K562 (cell line): ENCODE measurements around the gene NRXN2. TPM values are rescaled to one million over a fixed set of nuclear protein-coding genes. Genes with fewer than 3 reads are reported as not detected.

Experiments used
- BACH1 ChIP-seq: fragments of 200-800 bp; sonication (Bioruptor generic); IDR thresholded peaks from 2 replicates; pipeline ENCODE4 v1.6.1; 2016; ENCODE audit warnings: missing genetic modification characterization, missing compliant biosample characterization
- DIDO1 ChIP-seq: fragments of 450-650 bp; IDR thresholded peaks from 2 replicates; pipeline ENCODE4 v1.6.1; 2016; ENCODE audit warnings: low read depth, missing biosample characterization, missing genetic modification characterization
- GTF2B ChIP-seq: IDR thresholded peaks from 2 replicates; pipeline ENCODE4 v1.6.1; 2011; ENCODE audit not compliant: insufficient read length; ENCODE audit errors: extremely low read depth
- HBP1 ChIP-seq: fragments of 450-650 bp; formaldehyde crosslinking; IDR thresholded peaks from 2 replicates; pipeline ENCODE4 v1.4.0; 2022; ENCODE audit warnings: missing genetic modification characterization
- HLTF ChIP-seq: fragments of 450-650 bp; IDR thresholded peaks from 2 replicates; pipeline ENCODE4 v1.6.1; 2016
- KLF13 ChIP-seq: fragments of 450-650 bp; IDR thresholded peaks from 2 replicates; pipeline ENCODE4 v1.6.1; 2016; ENCODE audit warnings: missing genetic modification characterization, low read depth, mild to moderate bottlenecking, missing compliant biosample characterization, moderate library complexity, borderline replicate concordance
- MAZ ChIP-seq, 2 experiments: fragments of 450-650 bp in 1 of 2; sonication (generic) in 1 of 2; formaldehyde crosslinking; IDR thresholded peaks in 1 of 2; conservative IDR thresholded peaks in 1 of 2; 2 replicates each; pipeline versions ENCODE4 v1.4.0 to v1.5.0; 2020; ENCODE audit warnings: mild to moderate bottlenecking in 1 of 2, missing genetic modification reagents in 1 of 2
- SAFB2 ChIP-seq: fragments of 200-400 bp; formaldehyde crosslinking; IDR thresholded peaks from 2 replicates; pipeline ENCODE4 v1.6.1; 2018; ENCODE audit warnings: borderline replicate concordance, low read length, low read depth, moderate library complexity; ENCODE audit not compliant: severe bottlenecking
- SMAD4 ChIP-seq: fragments of 250-450 bp; sonication (Bioruptor Pico); conservative IDR thresholded peaks from 2 replicates; pipeline ENCODE4 v1.8.0; 2021; ENCODE audit warnings: inconsistent platforms, mild to moderate bottlenecking, moderate library complexity
- SMARCA4 ChIP-seq: fragments of 450-650 bp; IDR thresholded peaks from 2 replicates; pipeline ENCODE4 v1.6.1; 2016
- SMARCA5 ChIP-seq: fragments of 450-650 bp; IDR thresholded peaks from 2 replicates; pipeline ENCODE4 v1.6.1; 2016
- TCF7 ChIP-seq: sonication (generic); IDR thresholded peaks from 2 replicates; pipeline ENCODE4 v1.6.1; 2016; ENCODE audit warnings: antibody characterized with exemption, borderline replicate concordance
- THAP7 ChIP-seq: fragments of 250-450 bp; sonication (Bioruptor Pico); IDR thresholded peaks from 2 replicates; pipeline ENCODE4 v1.5.0; 2021
- ZBTB1 ChIP-seq: sonication (generic); formaldehyde crosslinking; IDR thresholded peaks from 2 replicates; pipeline ENCODE4 v1.8.1; 2023; ENCODE audit warnings: missing genetic modification reagents, low read depth, mild to moderate bottlenecking, borderline replicate concordance
- ZBTB49 ChIP-seq: sonication (generic); formaldehyde crosslinking; IDR thresholded peaks from 2 replicates; pipeline ENCODE4 v1.8.0; 2022; ENCODE audit warnings: missing genetic modification reagents, mild to moderate bottlenecking, borderline replicate concordance
- ZNF232 ChIP-seq: sonication (generic); formaldehyde crosslinking; IDR thresholded peaks from 2 replicates; pipeline ENCODE4 v1.8.0; 2022; ENCODE audit warnings: mild to moderate bottlenecking, missing genetic modification reagents
- ZNF551 ChIP-seq: fragments of 250-450 bp; sonication (Bioruptor Pico); IDR thresholded peaks from 2 replicates; pipeline ENCODE4 v1.5.0; 2021; ENCODE audit warnings: mild to moderate bottlenecking, moderate library complexity
- ZNF57 ChIP-seq: fragments of 450-650 bp; formaldehyde crosslinking; IDR thresholded peaks from 2 replicates; pipeline ENCODE4 v1.4.0; 2020; ENCODE audit warnings: mild to moderate bottlenecking, moderate library complexity
- polyA plus RNA-seq, 8 experiments: library from polyadenylated mRNA; depleted of rRNA in 4 of 8; stranded (reverse) in 5 of 8; unstranded in 3 of 8; fragments of >200 nt; fragmentation: Nextera tagmentation in 2 of 8; fragmentation: Illumina TruSeq in 1 of 8; extraction: Ambion mirVana in 2 of 8; extraction: Trizol in 1 of 8; gene quantifications; 2 replicates each; pipeline versions ENCODE4 v1.2.1 to v1.2.3, GENCODE V29; 2011 to 2014; ENCODE audit warnings: inconsistent platforms in 1 of 8, missing spikeins in 1 of 8
- total RNA-seq, 7 experiments: library from RNA; depleted of rRNA in 6 of 7; stranded (reverse); fragments of >200 nt in 6 of 7; fragmentation: Illumina TruSeq in 2 of 7; extraction: Trizol in 2 of 7; gene quantifications; 2 replicates each; pipeline versions ENCODE4 v1.2.1 to v1.2.3, GENCODE V29; 2011 to 2021; ENCODE audit warnings: low replicate concordance in 1 of 7
- TF ChIP-seq, protein P1 (sequence below): IDR thresholded peaks from 2 replicates; pipeline ENCODE4 v1.6.1; 2011; ENCODE audit warnings: borderline replicate concordance, low read depth, mild to moderate bottlenecking, moderate library complexity, low read length; ENCODE audit not compliant: insufficient read depth, poor library complexity, severe bottlenecking

Gene NRXN2
- total and polyA plus RNA-seq, 9 of the 15 experiments (the other 6 are each of a cell fraction or from before 2014, with no cell fraction given), result 0.07 to 0.47 (median 0.15) TPM; not detected in 4

- TF ChIP-seq ZBTB49 (CRISPR knock-in tag) (no peak), GTF2B (no peak), SAFB2 (no peak), DIDO1 (tag) (no peak), ZNF551 (CRISPR knock-in tag) (no peak), ZNF232 (CRISPR knock-in tag) (no peak), KLF13 (no peak), MAZ (CRISPR knock-in tag; conservative IDR thresholded peaks at IDR 0.05 in 1 of 2, IDR thresholded peaks at IDR 0.05 in 1 of 2) (peak; percentile 28 to 75; a peak in 2 of 4 replicates), BACH1 (tag) (no peak), SMARCA5 (peak; percentile 85), HBP1 (CRISPR knock-in tag) (no peak), ZBTB1 (CRISPR knock-in tag) (no peak), ZNF57 (CRISPR knock-in tag) (no peak), SMARCA4 (peak; percentile 35; the same call in 1 of the 2 replicates), THAP7 (CRISPR knock-in tag) (no peak), TCF7 (no peak), HLTF (0 out of 2 replicates have a peak, but pooled peaks have one; percentile 66), SMAD4 (no peak; the same call in 1 of the 2 replicates)
- TF ChIP-seq, protein P1, sequence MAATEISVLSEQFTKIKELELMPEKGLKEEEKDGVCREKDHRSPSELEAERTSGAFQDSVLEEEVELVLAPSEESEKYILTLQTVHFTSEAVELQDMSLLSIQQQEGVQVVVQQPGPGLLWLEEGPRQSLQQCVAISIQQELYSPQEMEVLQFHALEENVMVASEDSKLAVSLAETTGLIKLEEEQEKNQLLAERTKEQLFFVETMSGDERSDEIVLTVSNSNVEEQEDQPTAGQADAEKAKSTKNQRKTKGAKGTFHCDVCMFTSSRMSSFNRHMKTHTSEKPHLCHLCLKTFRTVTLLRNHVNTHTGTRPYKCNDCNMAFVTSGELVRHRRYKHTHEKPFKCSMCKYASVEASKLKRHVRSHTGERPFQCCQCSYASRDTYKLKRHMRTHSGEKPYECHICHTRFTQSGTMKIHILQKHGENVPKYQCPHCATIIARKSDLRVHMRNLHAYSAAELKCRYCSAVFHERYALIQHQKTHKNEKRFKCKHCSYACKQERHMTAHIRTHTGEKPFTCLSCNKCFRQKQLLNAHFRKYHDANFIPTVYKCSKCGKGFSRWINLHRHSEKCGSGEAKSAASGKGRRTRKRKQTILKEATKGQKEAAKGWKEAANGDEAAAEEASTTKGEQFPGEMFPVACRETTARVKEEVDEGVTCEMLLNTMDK, result peak; percentile 75
Observed at GRCh38 chr11:64743591-64744543, 20.9 kb upstream of the NRXN2 start, which contains the start of gene RASGRP2 (continued).
